ENCODE data around the gene GHRL. TPM values are rescaled to one million over a fixed set of nuclear protein-coding genes. Genes with fewer than 3 reads are reported as not detected.

Gene GHRL
- total RNA-seq, 6 donors from 2014 or later, result 1.1 to 14.7 (median 1.8) TPM

DNA sequence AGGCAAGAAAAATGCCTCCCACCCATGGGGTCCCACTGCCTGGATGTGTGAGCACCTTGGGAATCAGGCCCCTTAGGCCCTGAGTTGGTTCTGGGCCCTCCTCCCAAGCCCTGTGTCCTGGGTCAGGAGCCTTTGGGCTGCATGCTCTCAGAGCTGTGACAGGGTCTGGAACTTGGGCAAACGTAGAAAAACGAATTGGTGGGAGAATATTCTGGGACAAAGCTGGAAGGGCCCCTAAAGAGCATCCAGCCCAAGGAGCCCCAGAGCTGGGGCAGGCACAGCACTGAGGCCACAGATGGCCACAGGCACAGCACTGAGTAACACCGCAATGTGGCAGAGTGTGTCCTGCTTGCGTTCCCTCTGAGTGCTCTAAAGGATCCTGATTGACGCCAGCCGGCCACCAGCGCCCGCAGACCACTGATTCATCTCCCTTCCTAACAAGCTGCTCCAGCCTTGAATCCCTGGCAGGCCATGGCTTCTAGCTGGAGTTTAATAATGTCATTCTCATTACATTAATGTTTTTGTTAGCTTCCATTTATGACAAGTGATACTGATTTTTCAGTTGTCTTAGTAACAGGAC, 46.7 kb upstream of the GHRL start:
- WGBS, 2 donors, result 89 to 90% methylated on average over 6 to 8 of the region's 8 CpGs
- ATAC-seq (ENCODE audit: low FRiP score in 2 of 2) (no peak), DNase-seq (peak in 1 of 2 donors; percentile 61)
- no peaks in the 10 kb centered on the region for H3K9me3 ChIP-seq
- no peak overlapping the region for H3K27ac ChIP-seq
- no peak overlapping the region for H3K4me3 ChIP-seq
- no peaks in the 10 kb centered on the region for H3K36me3 ChIP-seq
- TF ChIP-seq, protein P1, sequence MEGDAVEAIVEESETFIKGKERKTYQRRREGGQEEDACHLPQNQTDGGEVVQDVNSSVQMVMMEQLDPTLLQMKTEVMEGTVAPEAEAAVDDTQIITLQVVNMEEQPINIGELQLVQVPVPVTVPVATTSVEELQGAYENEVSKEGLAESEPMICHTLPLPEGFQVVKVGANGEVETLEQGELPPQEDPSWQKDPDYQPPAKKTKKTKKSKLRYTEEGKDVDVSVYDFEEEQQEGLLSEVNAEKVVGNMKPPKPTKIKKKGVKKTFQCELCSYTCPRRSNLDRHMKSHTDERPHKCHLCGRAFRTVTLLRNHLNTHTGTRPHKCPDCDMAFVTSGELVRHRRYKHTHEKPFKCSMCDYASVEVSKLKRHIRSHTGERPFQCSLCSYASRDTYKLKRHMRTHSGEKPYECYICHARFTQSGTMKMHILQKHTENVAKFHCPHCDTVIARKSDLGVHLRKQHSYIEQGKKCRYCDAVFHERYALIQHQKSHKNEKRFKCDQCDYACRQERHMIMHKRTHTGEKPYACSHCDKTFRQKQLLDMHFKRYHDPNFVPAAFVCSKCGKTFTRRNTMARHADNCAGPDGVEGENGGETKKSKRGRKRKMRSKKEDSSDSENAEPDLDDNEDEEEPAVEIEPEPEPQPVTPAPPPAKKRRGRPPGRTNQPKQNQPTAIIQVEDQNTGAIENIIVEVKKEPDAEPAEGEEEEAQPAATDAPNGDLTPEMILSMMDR (IDR thresholded peaks at IDR 0.05), result no peak
- TF ChIP-seq POLR2A (IDR thresholded peaks at IDR 0.05), result no peak
- no peak for TF ChIP-seq POLR2AphosphoS5 (IDR thresholded peaks at IDR 0.05)
- no peak for TF ChIP-seq EP300 (IDR thresholded peaks at IDR 0.05)
- peaks cover 0 to 6% (median 0%) of the 10 kb centered on the region in 4 donors for H3K4me1 ChIP-seq
- no peaks in the 10 kb centered on the region for H3K27me3 ChIP-seq

DNA sequence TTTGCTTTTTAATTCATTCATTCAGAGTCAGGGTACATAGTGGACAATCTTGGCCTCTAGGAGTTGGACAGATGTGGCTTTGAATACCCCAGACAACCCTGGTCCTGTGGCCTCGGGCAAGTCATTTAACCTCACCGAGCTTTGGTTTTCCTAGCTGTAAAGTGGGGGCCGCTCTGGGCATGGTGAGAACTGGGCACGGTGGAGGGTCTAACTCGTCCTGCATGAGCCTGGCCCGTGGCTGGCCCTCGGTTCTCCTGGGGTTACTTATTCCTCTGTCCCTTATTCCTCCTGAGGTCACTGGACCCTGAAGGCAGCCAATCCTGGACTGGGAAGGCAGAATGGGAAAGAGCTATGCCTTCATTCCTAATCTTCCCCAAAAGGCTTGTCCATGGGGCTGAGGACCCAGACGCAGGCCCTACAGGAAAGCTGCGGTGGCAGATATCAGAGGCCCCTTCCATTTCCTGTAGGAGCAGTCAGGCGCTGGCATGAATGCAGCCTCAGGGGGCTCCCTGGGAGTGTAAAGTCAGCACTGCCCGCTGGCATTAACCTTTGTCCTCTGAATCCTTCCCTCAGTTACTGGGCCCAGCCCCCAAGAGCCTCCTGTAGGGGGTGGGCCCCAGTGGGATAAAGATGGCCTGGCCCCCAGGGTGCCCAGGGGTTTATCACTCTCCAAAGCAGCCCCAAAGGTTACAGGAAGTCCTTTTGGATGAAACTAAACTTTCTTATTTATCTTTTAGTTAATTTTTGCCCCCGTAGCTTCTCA, 46.0 kb upstream of the GHRL start:
- 63 to 81% methylated on average over 9 to 12 of the region's 12 CpGs for WGBS, 2 donors
- H3K4me3 ChIP-seq, result no peak overlapping the region
- no peaks in the 10 kb centered on the region for H3K36me3 ChIP-seq
- H3K4me1 ChIP-seq, result peaks cover 0 to 6% (median 0%) of the 10 kb centered on the region in 4 donors
- ATAC-seq (ENCODE audit: low FRiP score in 2 of 2), result no peak
- no peak overlapping the region for H3K27ac ChIP-seq
- H3K27me3 ChIP-seq, result no peaks in the 10 kb centered on the region
- TF ChIP-seq EP300 (IDR thresholded peaks at IDR 0.05) (no peak), POLR2A (IDR thresholded peaks at IDR 0.05) (no peak), POLR2AphosphoS5 (IDR thresholded peaks at IDR 0.05) (no peak)
- TF ChIP-seq, protein P1 (IDR thresholded peaks at IDR 0.05), result no peak
- no peaks in the 10 kb centered on the region for H3K9me3 ChIP-seq
- DNase-seq, result no peak

DNA sequence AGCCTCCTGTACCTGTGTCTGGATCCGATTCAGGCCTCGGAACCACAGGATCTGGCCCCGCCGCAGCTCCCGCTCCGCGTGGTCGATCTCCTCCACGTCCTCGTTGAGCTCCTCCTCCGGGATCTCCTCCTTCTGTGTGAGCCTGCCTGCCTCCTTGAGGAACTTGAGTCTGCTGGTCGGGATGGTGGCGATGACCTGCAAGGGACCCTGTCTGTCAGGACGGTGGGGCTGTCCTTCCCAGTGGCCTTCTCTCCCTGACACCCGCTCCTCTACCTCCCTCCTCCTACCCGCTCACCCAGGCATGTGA, 45.4 kb upstream of the GHRL start:
- Histone ChIP-seq H3K36me3 (no peaks in the 10 kb centered on the region), H3K9me3 (no peaks in the 10 kb centered on the region), H3K27me3 (no peaks in the 10 kb centered on the region), H3K4me3 (no peak overlapping the region), H3K4me1 (peaks cover 0 to 6% (median 0%) of the 10 kb centered on the region in 4 donors), H3K27ac (no peak overlapping the region)
- ATAC-seq (ENCODE audit: low FRiP score in 2 of 2), result no peak
- peak in 1 of 2 donors; percentile 75 for DNase-seq
- no peak for TF ChIP-seq EP300 (IDR thresholded peaks at IDR 0.05)
- TF ChIP-seq, protein P1 (IDR thresholded peaks at IDR 0.05), result no peak
- TF ChIP-seq POLR2A (IDR thresholded peaks at IDR 0.05), result no peak
- 76 to 82% methylated on average over 6 to 16 of the region's 16 CpGs for WGBS, 2 donors

DNA sequence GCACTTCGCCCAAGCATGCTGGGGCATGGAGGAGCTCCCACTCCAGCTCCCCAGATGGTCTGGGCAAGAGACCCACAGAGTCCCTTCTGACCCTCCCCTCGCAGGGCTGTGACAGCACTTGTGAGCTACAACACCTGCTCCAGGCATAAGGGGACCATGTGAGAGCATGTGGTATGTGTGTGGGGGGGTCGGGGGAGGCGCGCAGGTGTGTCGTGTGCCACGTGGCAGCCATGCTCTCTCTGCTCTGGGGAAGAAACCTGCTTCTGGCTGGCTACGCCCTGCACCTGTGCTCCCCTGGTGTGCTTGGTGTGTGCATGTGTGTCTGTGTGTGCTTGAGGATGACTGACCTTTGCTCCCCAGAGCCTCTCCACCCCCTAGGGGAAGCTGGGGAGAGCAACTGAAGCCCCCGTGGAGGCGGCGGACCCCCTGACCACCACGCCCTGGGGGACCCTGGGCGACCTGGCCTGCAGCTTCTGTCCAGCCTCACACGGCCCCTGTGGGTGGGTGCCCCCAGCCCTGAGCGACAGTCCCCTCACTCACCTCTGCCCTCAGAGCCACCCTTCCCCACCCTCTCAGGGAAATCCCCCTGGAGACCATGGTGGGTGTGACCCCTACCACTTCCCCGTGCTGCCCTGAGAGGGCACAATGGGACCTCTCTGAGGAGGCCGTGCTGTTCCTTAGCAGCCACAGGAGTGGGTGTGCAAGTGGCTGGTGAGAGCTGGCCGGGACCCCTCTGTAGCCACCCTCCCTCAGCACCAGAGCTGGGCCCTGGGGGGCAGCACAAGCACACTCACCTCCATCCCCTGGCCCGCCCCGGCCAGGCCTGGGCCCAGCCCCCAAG, 44.8 kb upstream of the GHRL start:
- no peak overlapping the region for H3K27ac ChIP-seq
- no peaks in the 10 kb centered on the region for H3K27me3 ChIP-seq
- TF ChIP-seq POLR2A (IDR thresholded peaks at IDR 0.05) (no peak), EP300 (IDR thresholded peaks at IDR 0.05) (no peak), POLR2AphosphoS5 (IDR thresholded peaks at IDR 0.05) (no peak)
- TF ChIP-seq, protein P1 (IDR thresholded peaks at IDR 0.05), result no peak
- no peaks in the 10 kb centered on the region for H3K36me3 ChIP-seq
- DNase-seq (peak in 1 of 2 donors; percentile 57), ATAC-seq (ENCODE audit: low FRiP score in 2 of 2) (no peak)
- no peak overlapping the region for H3K4me3 ChIP-seq
- WGBS, 2 donors, result 72 to 74% methylated on average over 7 to 19 of the region's 20 CpGs
- H3K9me3 ChIP-seq, result no peaks in the 10 kb centered on the region
- peaks cover 0 to 6% (median 0%) of the 10 kb centered on the region in 4 donors for H3K4me1 ChIP-seq

Measured in upper lobe of left lung (tissue), 6 donors.